LNCaP clone FGC (cell line): ENCODE measurements around the gene ECEL1.

Experiments used
- DNase-seq: peaks from one replicate; pipeline ENCODE4 v3.0.0-alpha.2; 2011; ENCODE audit warnings: low read depth
- H3K4me3 ChIP-seq: 2 replicates; pipeline ENCODE4 v1.5.1; 2011; ENCODE audit warnings: mild to moderate bottlenecking, low read depth, low read length, control low read depth
- TF ChIP-seq, protein P1 (sequence below): IDR thresholded peaks from 2 replicates; pipeline ENCODE4 v1.5.1; 2012; ENCODE audit warnings: mild to moderate bottlenecking; ENCODE audit not compliant: control insufficient read depth, insufficient read depth; ENCODE audit errors: extremely low read depth

Gene ECEL1

DNA sequence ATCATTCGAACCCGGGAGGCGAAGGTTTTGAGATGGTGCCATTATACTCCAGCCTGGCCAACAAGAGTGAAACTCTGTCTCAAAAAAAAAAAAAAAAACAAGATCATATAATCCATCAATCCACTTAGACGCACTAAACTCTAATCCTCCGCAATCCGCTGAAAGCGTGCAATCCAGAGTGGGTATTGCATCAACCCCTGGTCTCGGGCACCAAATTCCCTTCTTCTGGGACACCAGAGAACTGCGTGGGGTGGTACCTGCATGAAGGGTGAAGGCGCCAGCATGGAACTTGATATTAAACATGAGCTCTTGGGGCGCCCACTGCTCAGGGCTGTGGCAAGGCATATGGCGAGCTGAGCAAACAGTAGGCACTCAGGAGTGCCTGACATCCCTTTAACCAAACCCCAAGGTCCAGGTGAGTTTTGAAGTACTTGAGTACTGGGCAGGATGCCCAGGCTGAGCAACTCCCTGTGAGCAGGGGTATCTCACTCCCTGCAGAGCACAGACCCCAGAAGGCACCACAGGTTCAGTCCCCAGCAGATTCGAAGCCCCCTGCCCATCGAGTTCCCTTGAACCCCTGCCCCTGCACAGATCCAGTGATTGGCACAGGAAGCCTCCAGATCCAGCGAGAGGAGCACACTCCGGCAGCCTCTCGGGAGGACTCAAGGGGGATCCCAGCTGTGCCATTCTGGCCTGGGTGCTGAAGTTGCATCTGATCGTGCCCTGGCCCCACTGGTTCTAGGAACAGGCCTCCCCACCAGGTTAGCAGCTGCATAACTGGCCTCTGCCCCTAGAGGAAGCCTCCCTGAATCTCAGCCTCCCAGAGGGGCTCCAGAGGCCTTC, 23.7 kb downstream of the ECEL1 start:
- TF ChIP-seq, protein P1, sequence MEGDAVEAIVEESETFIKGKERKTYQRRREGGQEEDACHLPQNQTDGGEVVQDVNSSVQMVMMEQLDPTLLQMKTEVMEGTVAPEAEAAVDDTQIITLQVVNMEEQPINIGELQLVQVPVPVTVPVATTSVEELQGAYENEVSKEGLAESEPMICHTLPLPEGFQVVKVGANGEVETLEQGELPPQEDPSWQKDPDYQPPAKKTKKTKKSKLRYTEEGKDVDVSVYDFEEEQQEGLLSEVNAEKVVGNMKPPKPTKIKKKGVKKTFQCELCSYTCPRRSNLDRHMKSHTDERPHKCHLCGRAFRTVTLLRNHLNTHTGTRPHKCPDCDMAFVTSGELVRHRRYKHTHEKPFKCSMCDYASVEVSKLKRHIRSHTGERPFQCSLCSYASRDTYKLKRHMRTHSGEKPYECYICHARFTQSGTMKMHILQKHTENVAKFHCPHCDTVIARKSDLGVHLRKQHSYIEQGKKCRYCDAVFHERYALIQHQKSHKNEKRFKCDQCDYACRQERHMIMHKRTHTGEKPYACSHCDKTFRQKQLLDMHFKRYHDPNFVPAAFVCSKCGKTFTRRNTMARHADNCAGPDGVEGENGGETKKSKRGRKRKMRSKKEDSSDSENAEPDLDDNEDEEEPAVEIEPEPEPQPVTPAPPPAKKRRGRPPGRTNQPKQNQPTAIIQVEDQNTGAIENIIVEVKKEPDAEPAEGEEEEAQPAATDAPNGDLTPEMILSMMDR, result no peak
- no peak overlapping the region for H3K4me3 ChIP-seq
- no peak for DNase-seq

DNA sequence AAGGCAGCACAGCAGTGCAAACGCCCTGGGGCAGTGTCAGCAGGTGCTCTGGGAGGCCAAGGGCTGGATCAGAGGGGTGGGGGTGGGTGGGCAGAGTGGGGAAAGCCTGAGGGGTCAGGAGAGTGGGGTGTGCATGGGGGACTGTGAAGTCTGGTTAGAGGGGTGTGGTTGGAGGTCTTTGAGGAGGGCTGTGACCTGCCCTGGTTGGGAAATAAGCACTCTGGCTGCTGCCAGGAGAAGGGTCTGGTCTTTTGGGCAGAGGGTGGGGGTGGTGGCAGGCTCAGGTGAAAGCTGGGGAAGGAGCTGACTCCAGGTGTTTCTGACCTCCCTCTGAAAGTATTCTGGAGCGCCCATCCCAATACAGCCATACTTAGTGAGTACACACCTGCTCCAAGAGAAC, 27.5 kb downstream of the ECEL1 start:
- H3K4me3 ChIP-seq, result no peak overlapping the region
- no peak for DNase-seq
- TF ChIP-seq, protein P1, result no peak

DNA sequence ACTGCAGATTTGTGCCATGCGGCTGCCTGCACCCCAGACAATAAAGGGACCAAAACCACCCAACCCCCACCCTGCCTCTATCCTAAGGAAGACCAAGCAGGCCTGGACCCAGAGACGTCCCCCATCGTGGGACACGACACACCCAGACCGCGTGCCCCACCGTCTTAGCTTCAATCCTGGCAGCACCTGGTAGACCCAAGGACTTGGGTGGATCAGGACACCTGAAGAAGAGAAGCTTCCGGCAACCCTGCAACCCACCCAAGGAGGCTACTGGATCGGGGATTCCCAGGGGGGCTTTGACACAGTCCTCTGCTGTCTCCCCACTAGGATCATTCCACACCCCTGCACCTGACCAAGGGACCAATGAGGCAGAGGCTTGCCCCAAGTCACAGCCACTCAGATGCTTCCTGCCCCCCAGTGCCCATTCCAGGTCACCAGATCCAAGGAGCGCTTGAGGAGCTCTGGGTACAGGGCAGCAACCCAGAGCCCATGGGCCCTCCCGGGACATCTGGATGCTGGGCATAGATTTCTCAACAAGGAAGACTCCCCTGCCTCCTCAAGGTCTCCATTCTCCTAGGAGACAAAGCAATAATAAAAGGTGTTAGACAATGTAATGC, 28.1 kb downstream of the ECEL1 start:
- no peak overlapping the region for H3K4me3 ChIP-seq
- TF ChIP-seq, protein P1, result no peak
- no peak for DNase-seq

DNA sequence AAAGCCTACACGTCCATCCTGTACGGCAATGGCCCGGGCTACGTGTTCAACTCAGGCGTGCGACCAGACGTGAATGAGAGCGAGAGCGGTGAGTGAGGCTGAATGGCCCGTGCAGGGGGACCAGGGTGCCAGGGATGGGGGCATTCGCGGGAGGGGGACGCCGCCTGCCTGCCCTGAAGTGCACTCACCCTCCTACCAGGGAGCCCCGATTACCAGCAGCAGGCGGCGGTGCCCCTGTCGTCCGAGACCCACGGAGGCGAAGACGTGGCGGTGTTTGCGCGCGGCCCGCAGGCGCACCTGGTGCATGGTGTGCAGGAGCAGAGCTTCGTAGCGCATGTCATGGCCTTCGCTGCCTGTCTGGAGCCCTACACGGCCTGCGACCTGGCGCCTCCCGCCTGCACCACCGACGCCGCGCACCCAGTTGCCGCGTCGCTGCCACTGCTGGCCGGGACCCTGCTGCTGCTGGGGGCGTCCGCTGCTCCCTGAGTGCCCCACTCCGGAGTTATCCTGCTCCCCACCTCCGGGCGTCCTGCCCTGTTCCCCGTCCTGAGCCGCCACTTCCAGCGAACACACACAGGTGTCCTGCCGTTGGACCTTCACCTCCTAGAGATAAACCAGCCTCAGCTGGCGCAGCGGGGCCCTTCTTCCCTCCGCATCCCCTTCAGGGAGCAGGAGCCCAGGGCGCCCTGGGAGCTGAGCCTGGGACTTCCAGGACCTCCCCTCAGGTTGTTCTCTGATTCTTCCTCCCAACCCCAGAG, 28.8 kb downstream of the ECEL1 start:
- no peak overlapping the region for H3K4me3 ChIP-seq
- TF ChIP-seq, protein P1, result no peak
- DNase-seq, result no peak

DNA sequence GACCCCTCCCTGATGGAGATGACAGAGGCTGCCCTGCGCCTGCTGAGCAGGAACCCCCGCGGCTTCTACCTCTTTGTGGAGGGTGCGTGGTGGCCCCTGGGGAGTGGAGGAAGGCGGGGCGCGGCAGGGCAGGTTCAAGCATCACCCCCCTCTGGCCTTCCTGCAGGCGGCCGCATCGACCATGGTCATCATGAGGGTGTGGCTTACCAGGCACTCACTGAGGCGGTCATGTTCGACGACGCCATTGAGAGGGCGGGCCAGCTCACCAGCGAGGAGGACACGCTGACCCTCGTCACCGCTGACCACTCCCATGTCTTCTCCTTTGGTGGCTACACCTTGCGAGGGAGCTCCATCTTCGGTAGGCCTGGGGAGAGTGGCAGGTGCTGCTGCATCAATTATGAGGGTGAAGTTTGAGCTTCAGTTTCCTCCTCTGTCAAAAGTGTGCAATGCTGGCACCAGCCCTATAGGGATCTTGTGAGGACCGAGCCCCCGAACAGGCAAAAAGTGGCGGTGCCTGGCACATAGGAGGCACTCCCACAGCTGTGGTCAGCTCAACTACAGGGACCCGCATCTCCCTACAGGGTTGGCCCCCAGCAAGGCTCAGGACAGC, 29.5 kb downstream of the ECEL1 start:
- DNase-seq, result no peak
- TF ChIP-seq, protein P1, result no peak
- H3K4me3 ChIP-seq, result no peak overlapping the region

DNA sequence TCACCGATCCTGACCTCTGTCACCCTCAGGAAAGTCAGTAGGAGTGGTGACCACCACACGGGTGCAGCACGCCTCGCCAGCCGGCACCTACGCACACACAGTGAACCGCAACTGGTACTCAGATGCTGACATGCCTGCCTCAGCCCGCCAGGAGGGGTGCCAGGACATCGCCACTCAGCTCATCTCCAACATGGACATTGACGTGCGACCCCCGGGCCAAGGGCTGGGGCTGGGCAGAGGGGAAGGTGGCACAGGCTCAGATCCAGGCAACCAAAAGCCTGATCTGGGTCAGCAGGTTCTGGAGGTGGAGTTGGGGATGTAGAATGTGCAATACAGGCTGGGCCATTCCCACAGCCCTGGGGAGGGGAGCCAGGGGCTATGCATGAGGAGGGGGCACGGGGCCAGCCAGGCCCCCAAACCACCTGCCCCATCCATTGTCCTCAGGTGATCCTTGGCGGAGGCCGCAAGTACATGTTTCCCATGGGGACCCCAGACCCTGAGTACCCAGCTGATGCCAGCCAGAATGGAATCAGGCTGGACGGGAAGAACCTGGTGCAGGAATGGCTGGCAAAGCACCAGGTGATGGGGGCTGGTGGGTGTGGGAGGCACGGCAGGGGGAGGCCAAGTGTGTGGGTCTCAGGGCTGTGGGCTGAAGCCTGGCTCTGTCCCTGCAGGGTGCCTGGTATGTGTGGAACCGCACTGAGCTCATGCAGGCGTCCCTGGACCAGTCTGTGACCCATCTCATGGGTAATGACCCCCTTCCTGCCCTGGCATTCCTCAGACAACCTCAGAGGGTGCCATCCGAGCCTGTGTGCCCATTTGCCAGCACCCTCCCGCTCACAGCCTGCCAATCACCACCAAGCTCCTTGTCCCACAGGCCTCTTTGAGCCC, 30.3 kb downstream of the ECEL1 start:
- TF ChIP-seq, protein P1, result no peak
- no peak overlapping the region for H3K4me3 ChIP-seq
- DNase-seq, result no peak
